LNCaP clone FGC (cell line): ENCODE data around the gene TXNRD3.

Experiments used
- DNase-seq: peaks from one replicate; pipeline ENCODE4 v3.0.0-alpha.2; 2011; ENCODE audit warnings: low read depth
- H3K4me3 ChIP-seq: 2 replicates; pipeline ENCODE4 v1.5.1; 2011; ENCODE audit warnings: mild to moderate bottlenecking, low read depth, low read length, control low read depth
- TF ChIP-seq, protein P1 (sequence below): IDR thresholded peaks from 2 replicates; pipeline ENCODE4 v1.5.1; 2012; ENCODE audit warnings: mild to moderate bottlenecking; ENCODE audit not compliant: control insufficient read depth, insufficient read depth; ENCODE audit errors: extremely low read depth

Gene TXNRD3

DNA sequence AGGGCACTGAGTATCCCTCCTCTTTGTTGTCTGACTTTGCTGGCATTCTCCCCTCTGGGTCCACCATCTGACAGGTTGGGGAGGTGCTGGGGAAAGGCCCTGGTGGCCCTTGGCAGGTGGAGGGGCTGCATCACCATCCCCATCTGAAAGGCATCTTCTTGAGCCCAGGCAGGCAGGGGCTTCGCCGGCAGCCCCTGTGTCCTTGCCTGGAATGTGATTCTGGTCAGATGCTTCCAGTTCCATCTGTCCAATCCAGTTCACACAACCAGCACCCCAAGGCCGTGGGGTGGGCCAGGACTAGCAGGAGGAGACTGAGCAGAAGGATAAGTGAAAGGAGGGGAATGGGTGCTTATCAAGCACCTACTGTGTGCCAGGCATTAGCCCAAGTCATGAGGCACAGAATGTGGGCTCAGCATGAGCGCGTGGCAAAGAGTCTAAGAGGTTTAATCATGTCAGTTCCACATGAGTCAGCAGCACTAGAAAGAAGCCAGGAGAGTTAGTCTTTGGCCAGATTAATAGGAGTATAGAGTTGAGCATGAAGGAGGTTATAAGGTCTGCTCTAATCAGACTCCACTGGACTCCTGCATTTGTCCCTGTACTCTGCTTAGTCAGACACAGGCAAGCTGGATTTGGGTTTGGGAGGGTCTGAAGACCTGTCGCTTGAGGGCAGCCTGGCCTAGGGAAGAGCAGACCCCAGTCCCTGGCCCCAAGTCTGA is 10.5 kb upstream of the TXNRD3 start:
- TF ChIP-seq, protein P1, sequence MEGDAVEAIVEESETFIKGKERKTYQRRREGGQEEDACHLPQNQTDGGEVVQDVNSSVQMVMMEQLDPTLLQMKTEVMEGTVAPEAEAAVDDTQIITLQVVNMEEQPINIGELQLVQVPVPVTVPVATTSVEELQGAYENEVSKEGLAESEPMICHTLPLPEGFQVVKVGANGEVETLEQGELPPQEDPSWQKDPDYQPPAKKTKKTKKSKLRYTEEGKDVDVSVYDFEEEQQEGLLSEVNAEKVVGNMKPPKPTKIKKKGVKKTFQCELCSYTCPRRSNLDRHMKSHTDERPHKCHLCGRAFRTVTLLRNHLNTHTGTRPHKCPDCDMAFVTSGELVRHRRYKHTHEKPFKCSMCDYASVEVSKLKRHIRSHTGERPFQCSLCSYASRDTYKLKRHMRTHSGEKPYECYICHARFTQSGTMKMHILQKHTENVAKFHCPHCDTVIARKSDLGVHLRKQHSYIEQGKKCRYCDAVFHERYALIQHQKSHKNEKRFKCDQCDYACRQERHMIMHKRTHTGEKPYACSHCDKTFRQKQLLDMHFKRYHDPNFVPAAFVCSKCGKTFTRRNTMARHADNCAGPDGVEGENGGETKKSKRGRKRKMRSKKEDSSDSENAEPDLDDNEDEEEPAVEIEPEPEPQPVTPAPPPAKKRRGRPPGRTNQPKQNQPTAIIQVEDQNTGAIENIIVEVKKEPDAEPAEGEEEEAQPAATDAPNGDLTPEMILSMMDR: no peak
- H3K4me3 ChIP-seq: no peak overlapping the region
- DNase-seq: no peak

GRCh38 chr3:126664591-126665214 is 9.8 kb upstream of the TXNRD3 start:
- TF ChIP-seq, protein P1: no peak
- DNase-seq: no peak
- no peak overlapping the region for H3K4me3 ChIP-seq

DNA sequence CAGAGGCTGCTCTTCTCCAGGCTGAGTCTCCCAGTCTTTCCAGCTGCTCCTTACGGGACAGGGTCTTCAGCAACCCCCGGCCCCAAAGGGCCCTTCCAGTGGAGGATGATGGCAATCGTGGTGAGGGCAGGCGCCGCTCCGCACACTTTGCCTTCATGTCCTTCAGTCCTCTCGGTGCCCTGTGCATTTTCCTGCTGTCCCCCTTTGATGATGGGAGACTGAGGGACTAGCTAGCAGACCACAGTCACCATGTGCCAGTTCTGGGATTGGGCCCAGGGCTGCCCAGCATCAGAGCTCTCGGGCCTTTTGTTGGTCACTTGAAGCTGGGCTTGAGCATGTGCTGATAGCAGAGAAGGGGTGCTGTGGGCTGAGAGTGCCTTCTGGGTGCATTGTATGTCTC is 8.8 kb upstream of the TXNRD3 start:
- H3K4me3 ChIP-seq: no peak overlapping the region
- TF ChIP-seq, protein P1: no peak
- no peak for DNase-seq

DNA sequence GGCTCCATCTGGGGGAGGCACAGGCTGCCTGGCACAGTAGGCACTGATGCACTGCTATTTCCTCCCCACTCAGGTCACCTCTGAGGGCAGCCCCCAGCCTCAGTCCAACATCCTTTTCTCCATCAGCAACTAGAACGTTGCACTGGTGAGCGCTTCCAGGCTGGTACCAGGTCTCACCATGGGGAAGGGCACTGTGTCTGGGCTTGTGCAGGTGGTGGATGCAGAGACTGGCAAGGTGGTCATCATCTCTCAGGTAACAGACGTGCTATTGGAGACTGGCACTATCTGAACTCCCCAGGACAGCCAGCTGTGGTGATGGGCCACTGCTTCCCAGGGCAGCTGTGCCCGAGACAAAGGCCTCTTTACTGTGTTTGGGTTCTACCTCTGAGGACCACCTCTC is 8.3 kb upstream of the TXNRD3 start:
- TF ChIP-seq, protein P1: no peak
- H3K4me3 ChIP-seq: no peak overlapping the region
- DNase-seq: no peak

DNA sequence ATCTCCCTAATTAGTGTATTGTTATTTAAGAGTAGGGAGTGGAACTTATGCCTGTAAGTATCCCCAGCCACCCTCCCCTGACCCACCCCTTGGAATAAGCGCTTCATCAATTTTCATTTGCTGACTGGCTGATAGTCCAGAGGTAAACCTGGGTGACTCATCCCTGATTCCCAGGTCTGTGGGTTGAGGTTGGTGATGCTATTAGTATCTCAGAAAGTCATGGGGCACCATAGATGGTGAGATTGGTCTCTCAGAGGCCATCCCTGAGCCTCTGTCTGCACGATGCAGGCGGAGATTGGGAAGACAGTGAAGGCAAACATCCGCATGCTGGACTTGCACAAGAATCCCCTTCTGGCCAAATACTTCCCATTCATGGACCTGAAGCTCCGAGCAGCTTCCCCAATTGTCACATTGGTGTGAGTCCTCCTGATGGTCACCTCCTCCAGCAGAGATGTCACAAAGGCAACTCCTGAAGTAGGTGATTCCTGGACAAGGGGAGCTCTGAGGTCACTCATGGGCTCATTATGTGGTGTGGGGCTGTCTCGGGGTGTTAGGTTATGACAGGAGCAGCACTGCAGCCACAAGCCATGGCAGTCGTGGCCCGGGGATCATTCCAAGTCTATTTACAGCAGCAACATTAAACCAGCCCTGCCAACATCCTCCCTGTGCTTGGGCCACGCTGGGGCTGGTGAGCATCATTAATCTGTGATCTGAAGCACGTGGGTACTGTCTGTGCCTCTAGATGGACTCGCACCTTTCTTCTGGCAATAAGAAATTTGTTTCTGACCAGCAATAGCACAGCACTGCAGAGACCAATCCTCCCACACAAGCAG is 6.8 kb upstream of the TXNRD3 start:
- TF ChIP-seq, protein P1: no peak
- no peak for DNase-seq
- no peak overlapping the region for H3K4me3 ChIP-seq

- DNase-seq: no peak
- TF ChIP-seq, protein P1: peak; percentile 40; the same call in 1 of the 2 replicates
- no peak overlapping the region for H3K4me3 ChIP-seq
Observed at GRCh38 chr3:126659915-126660886, 5.3 kb upstream of the TXNRD3 start.
